T-cell (primary cell): ENCODE results near the gene GTF3C6. TPM values are rescaled to one million over a fixed set of nuclear protein-coding genes. Genes with fewer than 3 reads are reported as not detected.

Experiments
- ATAC-seq, 4 experiments: fragments of 200-7000 bp in 3 of 4; fragments of 150-1000 bp in 1 of 4; cut with Tn5 transposase; replicated peaks in 1 of 4; 1 replicate in 3 of 4; 2 replicates in 1 of 4; pipeline ENCODE4 v1.10.0; 2021; ENCODE audit warnings: moderate library complexity in 3 of 4, mild to moderate bottlenecking in 2 of 4, moderate number of reproducible peaks in 1 of 4
- CTCF ChIA-PET, 2 donors: fragments of 300-600 bp; sonication (Branson Sonifier 250); formaldehyde crosslinking; loops; one replicate each; lab custom pipeline; 2022; ENCODE audit warnings: antibody characterized with exemption in 2 of 2; lab: Charles Lee
- POLR2A ChIA-PET, 2 donors: fragments of 300-600 bp; sonication (Branson Sonifier 250); formaldehyde crosslinking; loops; one replicate each; lab custom pipeline; 2022; ENCODE audit warnings: antibody characterized with exemption in 2 of 2; lab: Charles Lee
- DNase-seq, 35 experiments: peaks; one replicate each; pipeline versions ENCODE4 v3.0.0 to v3.0.0-alpha.2; 2013 to 2023
- H3K27ac ChIP-seq: one replicate; pipeline ENCODE4 v1.5.1; 2013; ENCODE audit warnings: low read length
- H3K27me3 ChIP-seq, 2 experiments: replicated peaks in 1 of 2; 1 replicate in 1 of 2; 2 replicates in 1 of 2; pipeline versions ENCODE4 v1.6.1 to v1.7.0; 2013; ENCODE audit warnings: low read length in 1 of 2, mixed read lengths in 1 of 2; ENCODE audit not compliant: control insufficient read depth in 2 of 2, insufficient read depth in 2 of 2; ENCODE audit errors: extremely low read depth in 1 of 2
- H3K36me3 ChIP-seq, 2 donors: 1 replicate in 1 of 2; 2 replicates in 1 of 2; pipeline versions ENCODE4 v1.6.1 to v1.7.0; 2013; ENCODE audit warnings: low read length in 1 of 2; ENCODE audit not compliant: control insufficient read depth in 2 of 2, insufficient read depth in 1 of 2; ENCODE audit errors: extremely low read depth in 1 of 2
- H3K4me1 ChIP-seq, 2 experiments: 1 replicate in 1 of 2; 2 replicates in 1 of 2; pipeline versions ENCODE4 v1.6.1 to v1.7.0; 2013; ENCODE audit warnings: low read length in 2 of 2, mixed read lengths in 1 of 2; ENCODE audit not compliant: insufficient read depth in 2 of 2, control insufficient read depth in 1 of 2; ENCODE audit errors: extremely low read depth in 1 of 2
- H3K4me3 ChIP-seq, 2 donors: 1 replicate in 1 of 2; 2 replicates in 1 of 2; pipeline versions ENCODE4 v1.5.1 to v1.7.0; 2013; ENCODE audit warnings: mild to moderate bottlenecking in 2 of 2, low read length in 1 of 2, moderate library complexity in 1 of 2; ENCODE audit not compliant: control insufficient read depth in 1 of 2; ENCODE audit errors: extremely low read depth in 1 of 2
- H3K9me3 ChIP-seq: 2 replicates; pipeline ENCODE4 v1.7.0; 2013
- H3K27ac Mint-ChIP-seq, 2 donors: one replicate each; pipeline ENCODE4 v1.8.0; 2020 to 2021; ENCODE audit warnings: mild to moderate bottlenecking in 2 of 2, mixed read lengths in 2 of 2
- H3K27me3 Mint-ChIP-seq, 2 donors: one replicate each; pipeline ENCODE4 v1.8.0; 2021 to 2022; ENCODE audit warnings: mixed read lengths in 2 of 2
- H3K36me3 Mint-ChIP-seq: one replicate; pipeline ENCODE4 v1.8.0; 2021; ENCODE audit warnings: mixed read lengths
- H3K4me1 Mint-ChIP-seq, 3 donors: one replicate each; pipeline ENCODE4 v1.8.0; 2020 to 2022; ENCODE audit warnings: mixed read lengths in 3 of 3, mild to moderate bottlenecking in 1 of 3
- H3K4me3 Mint-ChIP-seq, 3 donors: one replicate each; pipeline ENCODE4 v1.8.0; 2020 to 2022; ENCODE audit warnings: mild to moderate bottlenecking in 3 of 3, mixed read lengths in 3 of 3, moderate library complexity in 3 of 3
- H3K9me3 Mint-ChIP-seq, 3 donors: one replicate each; pipeline ENCODE4 v1.8.0; 2020 to 2022; ENCODE audit warnings: mixed read lengths in 3 of 3
- WGBS: methylation state at CpG from one replicate; pipeline ENCODE4 v1.1.5; 2013; ENCODE audit warnings: missing lambda C conversion rate; ENCODE audit not compliant: insufficient coverage; 5-methylcytosine and 5-hydroxymethylcytosine counted together
- total RNA-seq, 35 experiments: library from RNA in 6 of 35; stranded (reverse) in 6 of 35; fragments of 120-200 nt in 1 of 35; gene quantifications; one replicate each; pipeline versions ENCODE4 v1.2.1 to v1.2.4 and lab custom pipeline; 2013 to 2026

GTF3C6 gene
- total RNA-seq, 5 donors from 2014 or later (not counting 1 experiment from before 2014, with no cell fraction given), result 21.4 to 33.9 (median 30.3) TPM

- ChIA-PET POLR2A (interaction anchor here in 1 of 2 donors (0.6 kb wide), 1 partner anchor 71 kb away, joined by 5 read pairs; no protein-coding TSS in a partner anchor), CTCF (interaction anchor here (0.5 to 1.1 kb wide), 2 partner anchors 256 to 354 kb away, joined by 3 read pairs; no protein-coding TSS in a partner anchor)
- no peak for DNase-seq
- Mint-ChIP-seq H3K27me3 (no peaks in the 10 kb centered on the region), H3K36me3 (no peaks in the 10 kb centered on the region), H3K27ac (no peak overlapping the region), H3K4me3 (no peak overlapping the region), H3K9me3 (no peaks in the 10 kb centered on the region), H3K4me1 (peaks cover 0 to 7% (median 1%) of the 10 kb centered on the region in 3 donors)
- Histone ChIP-seq H3K27me3 (no peaks in the 10 kb centered on the region), H3K4me3 (no peak overlapping the region), H3K36me3 (no peaks in the 10 kb centered on the region), H3K27ac (no peak overlapping the region), H3K9me3 (no peaks in the 10 kb centered on the region), H3K4me1 (no peaks in the 10 kb centered on the region)
- ATAC-seq, result no peak
- WGBS, result 96% methylated on average over 4 of the region's 8 CpGs
These were observed 18.9 kb upstream of the GTF3C6 start for GRCh38 chr6:110939429-110940200.

- WGBS, result no CpG with 5 or more reads among the region's 1 CpG
- H3K9me3 ChIP-seq, result no peaks in the 10 kb centered on the region
- CTCF ChIA-PET, result interaction anchor here (0.6 to 1.1 kb wide), 5 partner anchors 11 to 266 kb away, joined by 3 to 5 read pairs (median 4); partner anchors contain the start of gene RPF2 (in 1 of the 2)
- Mint-ChIP-seq H3K4me1 (peaks cover 0 to 6% (median 3%) of the 10 kb centered on the region in 3 donors), H3K9me3 (no peaks in the 10 kb centered on the region), H3K36me3 (no peaks in the 10 kb centered on the region), H3K27me3 (no peaks in the 10 kb centered on the region), H3K4me3 (no peak overlapping the region), H3K27ac (peak overlapping the region; percentile 39 to 66)
- no peaks in the 10 kb centered on the region for H3K27me3 ChIP-seq
- no peaks in the 10 kb centered on the region for H3K36me3 ChIP-seq
- no peak overlapping the region for H3K4me3 ChIP-seq
- no peak overlapping the region for H3K27ac ChIP-seq
- ATAC-seq (peak; percentile 70 to 98 (median 92)), DNase-seq (peak in 2 of 35 experiments; percentile 5 to 26)
- POLR2A ChIA-PET, result interaction anchor here (0.6 kb wide), 4 partner anchors 28 to 127 kb away, joined by 3 to 13 read pairs (median 6); partner anchors contain the start of gene AMD1 (in 1 of the 2)
- no peaks in the 10 kb centered on the region for H3K4me1 ChIP-seq
These were observed 13.8 kb upstream of the GTF3C6 start for GRCh38 chr6:110944681-110945151.

GRCh38 chr6:110946498-110946897 lies 12.0 kb upstream of the GTF3C6 start:
- Histone ChIP-seq H3K4me3 (no peak overlapping the region), H3K36me3 (no peaks in the 10 kb centered on the region), H3K27me3 (no peaks in the 10 kb centered on the region), H3K9me3 (no peaks in the 10 kb centered on the region), H3K4me1 (no peaks in the 10 kb centered on the region), H3K27ac (no peak overlapping the region)
- no peak overlapping the region for H3K27ac Mint-ChIP-seq
- POLR2A ChIA-PET, result no interaction called here
- CTCF ChIA-PET, result interaction anchor here (0.6 to 1.3 kb wide), 6 partner anchors 9 to 326 kb away, joined by 3 to 5 read pairs (median 4); no protein-coding TSS in a partner anchor
- WGBS, result 67% methylated on average over 1 of the region's 2 CpGs
- H3K4me1 Mint-ChIP-seq, result peaks cover 0 to 11% (median 8%) of the 10 kb centered on the region in 3 donors
- ATAC-seq (no peak), DNase-seq (no peak)
- H3K9me3 Mint-ChIP-seq, result no peaks in the 10 kb centered on the region
- no peaks in the 10 kb centered on the region for H3K36me3 Mint-ChIP-seq
- H3K27me3 Mint-ChIP-seq, result no peaks in the 10 kb centered on the region
- H3K4me3 Mint-ChIP-seq, result no peak overlapping the region

GRCh38 chr6:110949679-110950285 lies 8.7 kb upstream of the GTF3C6 start:
- Mint-ChIP-seq H3K27ac (no peak overlapping the region), H3K4me3 (no peak overlapping the region), H3K9me3 (no peaks in the 10 kb centered on the region), H3K36me3 (no peaks in the 10 kb centered on the region), H3K4me1 (peaks cover 0 to 6% (median 5%) of the 10 kb centered on the region in 3 donors), H3K27me3 (no peaks in the 10 kb centered on the region)
- no peaks in the 10 kb centered on the region for H3K36me3 ChIP-seq
- no peaks in the 10 kb centered on the region for H3K27me3 ChIP-seq
- POLR2A ChIA-PET, result interaction anchor here in 1 of 2 donors (0.9 kb wide), 1 partner anchor 9 kb away, joined by 8 read pairs; the partner anchor contains the start of gene GTF3C6
- CTCF ChIA-PET, result interaction anchor here (0.6 to 3.2 kb wide), 22 partner anchors 8 to 1422 kb away, joined by 3 to 39 read pairs (median 4); partner anchors contain the start of genes AMD1 (in 1 of the 2) and GTF3C6 (in 1 of the 2)
- H3K4me3 ChIP-seq, result no peak overlapping the region
- no CpG with 5 or more reads among the region's 8 CpGs for WGBS
- H3K9me3 ChIP-seq, result no peaks in the 10 kb centered on the region
- no peaks in the 10 kb centered on the region for H3K4me1 ChIP-seq
- DNase-seq, result peak in 1 of 35 experiments; percentile 60
- H3K27ac ChIP-seq, result no peak overlapping the region
- peak in 1 of 4 experiments; percentile 42 for ATAC-seq

- ATAC-seq (no peak), DNase-seq (no peak)
- Histone ChIP-seq H3K27ac (no peak overlapping the region), H3K27me3 (no peaks in the 10 kb centered on the region), H3K4me1 (no peaks in the 10 kb centered on the region), H3K9me3 (no peaks in the 10 kb centered on the region), H3K4me3 (no peak overlapping the region), H3K36me3 (no peaks in the 10 kb centered on the region)
- Mint-ChIP-seq H3K27ac (no peak overlapping the region), H3K9me3 (no peaks in the 10 kb centered on the region), H3K4me1 (peaks cover 0 to 5% (median 5%) of the 10 kb centered on the region in 3 donors), H3K4me3 (no peak overlapping the region), H3K36me3 (no peaks in the 10 kb centered on the region), H3K27me3 (no peaks in the 10 kb centered on the region)
- ChIA-PET CTCF (interaction anchor here (0.6 to 3.2 kb wide), 11 partner anchors 7 to 1257 kb away, joined by 3 to 39 read pairs (median 4); partner anchors contain the start of gene GTF3C6 (in 1 of the 2)), POLR2A (no interaction called here)
These were observed 8.1 kb upstream of the GTF3C6 start for GRCh38 chr6:110950440-110950839.

- Mint-ChIP-seq H3K27ac (no peak overlapping the region), H3K36me3 (no peaks in the 10 kb centered on the region), H3K9me3 (no peaks in the 10 kb centered on the region), H3K4me3 (no peak overlapping the region), H3K4me1 (peaks cover 0 to 5% (median 5%) of the 10 kb centered on the region in 3 donors), H3K27me3 (no peaks in the 10 kb centered on the region)
- no CpG with 5 or more reads among the region's 1 CpG for WGBS
- no peaks in the 10 kb centered on the region for H3K4me1 ChIP-seq
- POLR2A ChIA-PET, result no interaction called here
- CTCF ChIA-PET, result interaction anchor here (2.1 to 3.2 kb wide), 3 partner anchors 268 to 423 kb away, joined by 11 to 39 read pairs (median 31); no protein-coding TSS in a partner anchor
- ATAC-seq, result no peak
- H3K27me3 ChIP-seq, result no peaks in the 10 kb centered on the region
- H3K27ac ChIP-seq, result no peak overlapping the region
- no peak overlapping the region for H3K4me3 ChIP-seq
- DNase-seq, result no peak
- no peaks in the 10 kb centered on the region for H3K9me3 ChIP-seq
- H3K36me3 ChIP-seq, result no peaks in the 10 kb centered on the region
These were observed 7.5 kb upstream of the GTF3C6 start for GRCh38 chr6:110951008-110951407.
